A549 treated with AZD2906 at 1 μM for 4 hours (cell line): ENCODE measurements around the gene DERL3. TPM values are rescaled to one million over a fixed set of nuclear protein-coding genes. Genes with fewer than 3 reads are reported as not detected.

ENCODE experiments used
- total RNA-seq: library from RNA; stranded (reverse); fragments of 200-300 nt; extraction: Qiagen RNA extraction; gene quantifications from 5 replicates; pipeline ENCODE4 v1.2.3, GENCODE V29; 2022

The DERL3 gene
- total RNA-seq = 0.42 to 0.74 TPM (median 0.59 TPM) in 5 replicates

GRCh38 chr22:23838681-23839468 is at the start of gene DERL3:
DERL3 (minus strand) TSS chr22:23839006; CDS start chr22:23838987, 19 bp downstream.

GRCh38 chr22:23857606-23858483 is 19.0 kb upstream of the DERL3 start, which contains the start of gene SLC2A11:
SLC2A11 (plus strand) TSS chr22:23857875; CDS start chr22:23858000, 125 bp downstream.

GRCh38 chr22:23786752-23787599 is 51.8 kb downstream of the DERL3 start, which contains the start of gene SMARCB1:
SMARCB1 (plus strand) TSS chr22:23786966; CDS start chr22:23787170, 204 bp downstream.

Other genes with a start within 250 kb of the DERL3 start
- 0.11 to 0.37 TPM (median 0.26 TPM) in 3 of 5 replicates, not detected in the others for gene DRICH1, start 206.7 kb downstream of the DERL3 start, total RNA-seq
- not detected in 5 replicates for gene RGL4, start 148.0 kb downstream of the DERL3 start, total RNA-seq
- 0.91 to 1.4 TPM (median 1.0 TPM) in 5 replicates for gene ZNF70, start 87.9 kb downstream of the DERL3 start, total RNA-seq
- 0.74 to 1.0 TPM (median 0.77 TPM) in 5 replicates for gene VPREB3, start 84.6 kb downstream of the DERL3 start, total RNA-seq
- not detected in 5 replicates for gene C22orf15, start 76.0 kb downstream of the DERL3 start, total RNA-seq
- gene CHCHD10, start 71.0 kb downstream of the DERL3 start, total RNA-seq = 78.0 to 199 TPM (median 189 TPM) in 5 replicates
- 0.13 to 0.29 TPM (median 0.18 TPM) in 5 replicates for gene MMP11, start 66.2 kb downstream of the DERL3 start, total RNA-seq
- gene SMARCB1, start 52.0 kb downstream of the DERL3 start, total RNA-seq = 50.3 to 55.9 TPM (median 53.2 TPM) in 5 replicates
- gene SLC2A11, start 18.9 kb upstream of the DERL3 start, total RNA-seq = 8.9 to 10.5 TPM (median 9.9 TPM) in 5 replicates
- gene MIF, start 55.4 kb upstream of the DERL3 start, total RNA-seq = 487 to 986 TPM (median 932 TPM) in 5 replicates
- 0.15 to 0.48 TPM (median 0.34 TPM) in 5 replicates for gene GSTT2B, start 122.2 kb upstream of the DERL3 start, total RNA-seq
- gene DDTL, start 127.9 kb upstream of the DERL3 start, total RNA-seq = 1.3 to 1.8 TPM (median 1.7 TPM) in 5 replicates
- 114 to 185 TPM (median 157 TPM) in 5 replicates for gene DDT, start 135.4 kb upstream of the DERL3 start, total RNA-seq
- 0.27 TPM in 1 of 5 replicates, not detected in the others for gene GSTT2, start 141.1 kb upstream of the DERL3 start, total RNA-seq
- gene GSTT4, start 166.4 kb upstream of the DERL3 start, total RNA-seq = not detected in 5 replicates
- gene CABIN1, start 172.3 kb upstream of the DERL3 start, total RNA-seq = 28.4 to 38.5 TPM (median 35.0 TPM) in 5 replicates